ENCODE data around the gene AMN.

- no peak for TF ChIP-seq EZH2 (IDR thresholded peaks at IDR 0.05; ENCODE audit: insufficient read depth, poor library complexity, severe bottlenecking)
- no peak for TF ChIP-seq EZH2phosphoT487 (IDR thresholded peaks at IDR 0.05; ENCODE audit: insufficient read depth, low read depth)
Observed at GRCh38 chr14:102977475-102977874, 55.0 kb downstream of the AMN start.
